Measurements from ENCODE around the gene UBE2Z. TPM values are rescaled to one million over a fixed set of nuclear protein-coding genes. Genes with fewer than 3 reads are reported as not detected.

UBE2Z gene
- total and polyA plus RNA-seq, 2 of the 13 experiments (the other 11 are each of a cell fraction or from before 2014, with no cell fraction given): 63.2 to 122 TPM

- peak; percentile 92 for TF ChIP-seq MXD1 (CRISPR knock-in tag; IDR thresholded peaks at IDR 0.05)
- TF ChIP-seq CERS6 (CRISPR knock-in tag; IDR thresholded peaks at IDR 0.05): 0 out of 2 replicates have a peak, but pooled peaks have one; percentile 62
- TF ChIP-seq ZNF720 (CRISPR knock-in tag; IDR thresholded peaks at IDR 0.05): peak; percentile 85
- no peak for TF ChIP-seq KAT2B (IDR thresholded peaks at IDR 0.05; ENCODE audit: borderline replicate concordance, low read depth, low read length)
- peak; percentile 85; the same call in 1 of the 2 replicates for TF ChIP-seq ZNF710 (CRISPR knock-in tag; IDR thresholded peaks at IDR 0.05; ENCODE audit: borderline replicate concordance)
- no peak for TF ChIP-seq MBD4 (IDR thresholded peaks at IDR 0.05; ENCODE audit: borderline replicate concordance, low read length)
- no peak for TF ChIP-seq SETDB1 (CRISPR knock-in tag; IDR thresholded peaks at IDR 0.05; ENCODE audit: borderline replicate concordance)
- TF ChIP-seq NCOA5 (CRISPR knock-in tag; IDR thresholded peaks at IDR 0.05): no peak
- peak; percentile 82; the same call in 1 of the 2 replicates for TF ChIP-seq ZFP36L1 (CRISPR knock-in tag; IDR thresholded peaks at IDR 0.05)
- no peak; the same call in 1 of the 2 replicates for TF ChIP-seq GPN1 (CRISPR knock-in tag; IDR thresholded peaks at IDR 0.05; ENCODE audit: borderline replicate concordance)
- 0 out of 2 replicates have a peak, but pooled peaks have one; percentile 36 for TF ChIP-seq ZNF549 (CRISPR knock-in tag; IDR thresholded peaks at IDR 0.05)
- TF ChIP-seq CHCHD3 (CRISPR knock-in tag; IDR thresholded peaks at IDR 0.05): peak; percentile 96
- peak; percentile 96 for TF ChIP-seq ZFP91 (CRISPR knock-in tag; IDR thresholded peaks at IDR 0.05; ENCODE audit: borderline replicate concordance)
- 0 out of 2 replicates have a peak, but pooled peaks have one; percentile 82 for TF ChIP-seq KIAA2018 (CRISPR knock-in tag; IDR thresholded peaks at IDR 0.05; ENCODE audit: borderline replicate concordance)
- peak; percentile 88 for TF ChIP-seq ZNF256 (CRISPR knock-in tag; conservative IDR thresholded peaks at IDR 0.05)
These were observed 36.5 kb downstream of the UBE2Z start, which contains the start of gene SNF8 (continued) for GRCh38 chr17:48944515-48945260.

Data from HepG2 (cell line).